GM12875 (cell line): ENCODE measurements around the gene EVA1C.
"Not testable (repeated sequence)": the region's sequence is repeated elsewhere in the genome, so short reads cannot be mapped to it uniquely, and the experiment has no call there.

ENCODE experiments used
- H3K4me3 ChIP-seq: one replicate; pipeline ENCODE4 v1.5.1; 2011; ENCODE audit warnings: low read depth, low read length, control low read depth
- CTCF ChIP-seq: IDR thresholded peaks from 2 replicates; pipeline ENCODE4 v1.5.1; 2011; ENCODE audit warnings: low read depth, mild to moderate bottlenecking, control low read depth, inconsistent platforms, low read length, moderate library complexity, borderline replicate concordance; ENCODE audit not compliant: insufficient read depth

EVA1C gene

GRCh38 chr21:32554832-32555638 lies 142.5 kb downstream of the EVA1C start:
- H3K4me3 ChIP-seq = no peak overlapping the region
- TF ChIP-seq CTCF = no peak

GRCh38 chr21:32558106-32558505 lies 145.6 kb downstream of the EVA1C start:
- TF ChIP-seq CTCF = no peak
- H3K4me3 ChIP-seq = no peak overlapping the region

GRCh38 chr21:32559006-32559610 lies 146.6 kb downstream of the EVA1C start:
- no peak overlapping the region for H3K4me3 ChIP-seq
- TF ChIP-seq CTCF = no peak

GRCh38 chr21:32560896-32561295 lies 148.4 kb downstream of the EVA1C start:
- no peak for TF ChIP-seq CTCF
- H3K4me3 ChIP-seq = no peak overlapping the region

- not testable (repeated sequence) for H3K4me3 ChIP-seq
Measured at GRCh38 chr21:32561476-32561875, 149.0 kb downstream of the EVA1C start.

- no peak overlapping the region for H3K4me3 ChIP-seq
- no peak for TF ChIP-seq CTCF
Measured at GRCh38 chr21:32562426-32562825, 149.9 kb downstream of the EVA1C start.

GRCh38 chr21:32562915-32563314 lies 150.4 kb downstream of the EVA1C start:
- no peak overlapping the region for H3K4me3 ChIP-seq
- TF ChIP-seq CTCF = no peak
